ENCODE measurements around the gene XPOT.

DNA sequence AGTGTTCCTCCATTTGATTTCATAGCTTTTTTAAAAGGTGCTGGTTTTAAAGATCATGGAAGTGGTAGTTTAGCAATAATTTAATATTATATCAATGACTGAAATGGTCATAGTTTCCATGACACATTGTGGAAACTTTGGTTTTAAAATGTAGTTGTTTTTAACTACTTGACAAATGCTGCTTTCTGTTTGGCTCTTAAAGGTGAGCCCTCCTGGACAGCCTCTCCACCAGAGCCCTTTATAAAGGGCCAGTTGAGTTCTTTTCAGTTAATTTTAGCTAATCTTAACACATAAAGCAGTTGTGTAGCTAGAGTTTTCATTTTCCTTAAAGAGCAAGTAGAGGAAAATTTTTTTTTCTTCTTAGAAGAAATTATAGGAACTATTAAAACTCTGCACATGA lies 14.0 kb downstream of the XPOT start:
- TF ChIP-seq, protein P1, sequence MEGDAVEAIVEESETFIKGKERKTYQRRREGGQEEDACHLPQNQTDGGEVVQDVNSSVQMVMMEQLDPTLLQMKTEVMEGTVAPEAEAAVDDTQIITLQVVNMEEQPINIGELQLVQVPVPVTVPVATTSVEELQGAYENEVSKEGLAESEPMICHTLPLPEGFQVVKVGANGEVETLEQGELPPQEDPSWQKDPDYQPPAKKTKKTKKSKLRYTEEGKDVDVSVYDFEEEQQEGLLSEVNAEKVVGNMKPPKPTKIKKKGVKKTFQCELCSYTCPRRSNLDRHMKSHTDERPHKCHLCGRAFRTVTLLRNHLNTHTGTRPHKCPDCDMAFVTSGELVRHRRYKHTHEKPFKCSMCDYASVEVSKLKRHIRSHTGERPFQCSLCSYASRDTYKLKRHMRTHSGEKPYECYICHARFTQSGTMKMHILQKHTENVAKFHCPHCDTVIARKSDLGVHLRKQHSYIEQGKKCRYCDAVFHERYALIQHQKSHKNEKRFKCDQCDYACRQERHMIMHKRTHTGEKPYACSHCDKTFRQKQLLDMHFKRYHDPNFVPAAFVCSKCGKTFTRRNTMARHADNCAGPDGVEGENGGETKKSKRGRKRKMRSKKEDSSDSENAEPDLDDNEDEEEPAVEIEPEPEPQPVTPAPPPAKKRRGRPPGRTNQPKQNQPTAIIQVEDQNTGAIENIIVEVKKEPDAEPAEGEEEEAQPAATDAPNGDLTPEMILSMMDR (IDR thresholded peaks at IDR 0.05), result no peak
- no peak for TF ChIP-seq POLR2A (IDR thresholded peaks at IDR 0.05)

Data from lower leg skin (tissue), 3 donors.